ENCODE measurements around the gene GRIN1. TPM values are rescaled to one million over a fixed set of nuclear protein-coding genes. Genes with fewer than 3 reads are reported as not detected.
A peak's percentile ranks its signal among the peaks of the same experiment; 100 is the strongest.
"Not testable (repeated sequence)": the region's sequence is repeated elsewhere in the genome, so short reads cannot be mapped to it uniquely, and the experiment has no call there.

Gene GRIN1
- total and polyA plus RNA-seq, 4 donors, result 0.06 to 0.51 (median 0.34) TPM

- Histone ChIP-seq H3K4me1 (ENCODE audit: control insufficient read depth in 5 of 5, insufficient read depth in 5 of 5, low read length in 5 of 5) (peaks cover 0 to 16% (median 6%) of the 10 kb centered on the region in 5 donors), H3K27me3 (ENCODE audit: control insufficient read depth in 3 of 3, insufficient read depth in 3 of 3, low read length in 2 of 3) (peaks cover 0 to 7% (median 0%) of the 10 kb centered on the region in 3 donors), H3K4me3 (peak overlapping the region; percentile 76), H3K9ac (ENCODE audit: insufficient read depth in 1 of 2, low read length in 2 of 2) (no peak overlapping the region), H3K9me3 (ENCODE audit: control insufficient read depth in 4 of 4, insufficient read depth in 3 of 4, low read length in 3 of 4) (peaks cover 0 to 5% (median 0%) of the 10 kb centered on the region in 4 donors), H3K36me3 (ENCODE audit: control insufficient read depth in 4 of 4, insufficient read depth in 4 of 4, low read length in 4 of 4) (no peaks in the 10 kb centered on the region), H3K27ac (ENCODE audit: low read depth in 1 of 2, low read length in 1 of 2) (peak overlapping the region; percentile 65 to 80)
- TF ChIP-seq CTCF (IDR thresholded peaks at IDR 0.05; ENCODE audit: control extremely low read depth, extremely low read depth), result no peak
- ATAC-seq (ENCODE audit: insufficient read depth, low FRiP score) (peak; percentile 97), DNase-seq (peak; percentile 83 to 92 (median 87))
- 1 to 2% methylated on average over 65 to 86 of the region's 86 CpGs for WGBS, 2 donors
Measured at GRCh38 chr9:137129456-137130175, 9.3 kb upstream of the GRIN1 start.

- Histone ChIP-seq H3K4me1 (ENCODE audit: control insufficient read depth in 5 of 5, insufficient read depth in 5 of 5, low read length in 5 of 5) (peaks cover 0 to 16% (median 6%) of the 10 kb centered on the region in 5 donors), H3K27ac (ENCODE audit: low read depth in 1 of 2, low read length in 1 of 2) (peak overlapping the region; percentile 59 to 80), H3K36me3 (ENCODE audit: control insufficient read depth in 4 of 4, insufficient read depth in 4 of 4, low read length in 4 of 4) (no peaks in the 10 kb centered on the region), H3K4me3 (peak overlapping the region; percentile 76), H3K9ac (ENCODE audit: insufficient read depth in 1 of 2, low read length in 2 of 2) (no peak overlapping the region), H3K9me3 (ENCODE audit: control insufficient read depth in 4 of 4, insufficient read depth in 3 of 4, low read length in 3 of 4) (peaks cover 0 to 5% (median 0%) of the 10 kb centered on the region in 4 donors), H3K27me3 (ENCODE audit: control insufficient read depth in 3 of 3, insufficient read depth in 3 of 3, low read length in 2 of 3) (peaks cover 0 to 7% (median 0%) of the 10 kb centered on the region in 3 donors)
- 6 to 8% methylated on average over 57 to 58 of the region's 58 CpGs for WGBS, 2 donors
- TF ChIP-seq CTCF (IDR thresholded peaks at IDR 0.05; ENCODE audit: control extremely low read depth, extremely low read depth), result no peak
- ATAC-seq (ENCODE audit: insufficient read depth, low FRiP score), result no peak
- no peak for DNase-seq
Measured at GRCh38 chr9:137130176-137130755, 8.7 kb upstream of the GRIN1 start.

- no peak for TF ChIP-seq CTCF (IDR thresholded peaks at IDR 0.05; ENCODE audit: control extremely low read depth, extremely low read depth)
- H3K4me3 ChIP-seq, result no peak overlapping the region
- peaks cover 0 to 9% (median 0%) of the 10 kb centered on the region in 4 donors for H3K9me3 ChIP-seq (ENCODE audit: control insufficient read depth in 4 of 4, insufficient read depth in 3 of 4, low read length in 3 of 4)
- peaks cover 10 to 31% (median 19%) of the 10 kb centered on the region in 3 donors for H3K27me3 ChIP-seq (ENCODE audit: control insufficient read depth in 3 of 3, insufficient read depth in 3 of 3, low read length in 2 of 3)
- peaks cover 0 to 7% (median 0%) of the 10 kb centered on the region in 5 donors for H3K4me1 ChIP-seq (ENCODE audit: control insufficient read depth in 5 of 5, insufficient read depth in 5 of 5, low read length in 5 of 5)
- no peaks in the 10 kb centered on the region for H3K36me3 ChIP-seq (ENCODE audit: control insufficient read depth in 4 of 4, insufficient read depth in 4 of 4, low read length in 4 of 4)
- no peak for ATAC-seq (ENCODE audit: insufficient read depth, low FRiP score)
- DNase-seq, result no peak
- H3K9ac ChIP-seq (ENCODE audit: insufficient read depth in 1 of 2, low read length in 2 of 2), result no peak overlapping the region
- no peak overlapping the region for H3K27ac ChIP-seq (ENCODE audit: low read depth in 1 of 2, low read length in 1 of 2)
- WGBS, 2 donors, result 87% methylated on average over 4 of the region's 4 CpGs
Measured at GRCh38 chr9:137134191-137134590, 4.8 kb upstream of the GRIN1 start.

GRCh38 chr9:137135154-137135553, 3.8 kb upstream of the GRIN1 start:
- not testable (repeated sequence) for DNase-seq; H3K9me3 ChIP-seq (ENCODE audit: control insufficient read depth in 4 of 4, insufficient read depth in 3 of 4, low read length in 3 of 4); H3K36me3 ChIP-seq (ENCODE audit: control insufficient read depth in 4 of 4, insufficient read depth in 4 of 4, low read length in 4 of 4); H3K4me1 ChIP-seq (ENCODE audit: control insufficient read depth in 5 of 5, insufficient read depth in 5 of 5, low read length in 5 of 5); ATAC-seq (ENCODE audit: insufficient read depth, low FRiP score); H3K4me3 ChIP-seq; H3K9ac ChIP-seq (ENCODE audit: insufficient read depth in 1 of 2, low read length in 2 of 2); H3K27ac ChIP-seq (ENCODE audit: low read depth in 1 of 2, low read length in 1 of 2)
- peaks cover 12 to 40% (median 24%) of the 10 kb centered on the region in 3 donors for H3K27me3 ChIP-seq (ENCODE audit: control insufficient read depth in 3 of 3, insufficient read depth in 3 of 3, low read length in 2 of 3)
- 80 to 86% methylated on average over 9 of the region's 9 CpGs for WGBS, 2 donors
